GM23248 (cell line): ENCODE measurements around the gene DTNB. TPM values are rescaled to one million over a fixed set of nuclear protein-coding genes. Genes with fewer than 3 reads are reported as not detected.

Experiments used
- DNase-seq: peaks from one replicate; pipeline ENCODE4 v3.0.0-alpha.2; 2015
- H2AFZ ChIP-seq: fragments of 200-600 bp; sonication (generic); 2 replicates; pipeline ENCODE4 v1.6.1; 2016; ENCODE audit warnings: antibody characterized with exemption
- H3F3A ChIP-seq: fragments of 200-600 bp; sonication (generic); 2 replicates; pipeline ENCODE4 v1.6.1; 2016; ENCODE audit warnings: mild to moderate bottlenecking, antibody characterized with exemption, mixed run types; ENCODE audit not compliant: insufficient read depth
- H3K27ac ChIP-seq: fragments of 200-600 bp; sonication (generic); 2 replicates; pipeline ENCODE4 v1.5.1; 2016; ENCODE audit warnings: mild to moderate bottlenecking
- H3K27me3 ChIP-seq: fragments of 200-600 bp; sonication (generic); replicated peaks from 2 replicates; pipeline ENCODE4 v1.6.1; 2016; ENCODE audit warnings: mild to moderate bottlenecking; ENCODE audit not compliant: insufficient read depth
- H3K36me3 ChIP-seq: fragments of 200-600 bp; sonication (generic); 2 replicates; pipeline ENCODE4 v1.6.1; 2016; ENCODE audit warnings: low read depth, mild to moderate bottlenecking
- H3K4me1 ChIP-seq: fragments of 200-600 bp; sonication (generic); 2 replicates; pipeline ENCODE4 v1.6.1; 2016; ENCODE audit warnings: mild to moderate bottlenecking; ENCODE audit not compliant: insufficient read depth
- H3K4me2 ChIP-seq: fragments of 200-600 bp; sonication (generic); one replicate; pipeline ENCODE4 v1.6.1; 2016; ENCODE audit warnings: mild to moderate bottlenecking; ENCODE audit not compliant: unreplicated experiment
- H3K4me3 ChIP-seq: fragments of 200-600 bp; sonication (generic); 2 replicates; pipeline ENCODE4 v1.5.1; 2016; ENCODE audit warnings: mild to moderate bottlenecking
- H3K79me2 ChIP-seq: fragments of 200-600 bp; sonication (generic); 2 replicates; pipeline ENCODE4 v1.6.1; 2016; ENCODE audit warnings: mild to moderate bottlenecking; ENCODE audit not compliant: insufficient read depth
- H3K9ac ChIP-seq: fragments of 200-600 bp; sonication (generic); 2 replicates; pipeline ENCODE4 v1.6.1; 2016; ENCODE audit warnings: mild to moderate bottlenecking
- H3K9me2 ChIP-seq: fragments of 200-600 bp; sonication (generic); 2 replicates; pipeline ENCODE4 v1.6.1; 2016; ENCODE audit warnings: mixed run types, mild to moderate bottlenecking, moderate library complexity; ENCODE audit not compliant: insufficient read depth
- H3K9me3 ChIP-seq: fragments of 200-600 bp; sonication (generic); one replicate; pipeline ENCODE4 v1.6.1; 2017; ENCODE audit warnings: low read depth
- H4K20me1 ChIP-seq: fragments of 200-600 bp; sonication (generic); 2 replicates; pipeline ENCODE4 v1.6.0; 2016; ENCODE audit not compliant: insufficient read depth
- EZH2 ChIP-seq: fragments of 200-600 bp; sonication (generic); IDR thresholded peaks from 2 replicates; pipeline ENCODE4 v1.6.1; 2018; ENCODE audit warnings: antibody characterized with exemption, mild to moderate bottlenecking; ENCODE audit not compliant: insufficient read depth, poor library complexity, severe bottlenecking
- EZH2phosphoT487 ChIP-seq: fragments of 200-600 bp; sonication (generic); IDR thresholded peaks from 2 replicates; pipeline ENCODE4 v1.6.1; 2018; ENCODE audit warnings: antibody characterized with exemption, moderate library complexity, mild to moderate bottlenecking, low read depth; ENCODE audit not compliant: insufficient read depth
- WGBS, 2 experiments: methylation state at CpG; one replicate each; pipeline ENCODE4 v1.1.6; 2015 to 2017; ENCODE audit warnings: low lambda C conversion rate in 2 of 2, low coverage in 1 of 2; ENCODE audit errors: missing lambda C conversion rate in 2 of 2; 5-methylcytosine and 5-hydroxymethylcytosine counted together
- in situ Hi-C: fragments of 300-500 bp; cut with MboI; formaldehyde crosslinking; loops from 2 replicates; pipeline ENCODE4 v1.15.0; 2020
- polyA plus RNA-seq: library from polyadenylated mRNA; unstranded; fragments of >200 nt; fragmentation: Nextera tagmentation; extraction: Ambion mirVana; gene quantifications from 2 replicates; pipeline ENCODE4 v1.2.1, GENCODE V29; 2016
- total RNA-seq: library from RNA; depleted of rRNA; stranded (reverse); fragments of >200 nt; shearing (Covaris generic); gene quantifications from 2 replicates; pipeline ENCODE4 v1.2.3, GENCODE V29; 2014

The DTNB gene
- total and polyA plus RNA-seq, 2 experiments from 2014 or later = 1.1 to 4.0 TPM

DNA sequence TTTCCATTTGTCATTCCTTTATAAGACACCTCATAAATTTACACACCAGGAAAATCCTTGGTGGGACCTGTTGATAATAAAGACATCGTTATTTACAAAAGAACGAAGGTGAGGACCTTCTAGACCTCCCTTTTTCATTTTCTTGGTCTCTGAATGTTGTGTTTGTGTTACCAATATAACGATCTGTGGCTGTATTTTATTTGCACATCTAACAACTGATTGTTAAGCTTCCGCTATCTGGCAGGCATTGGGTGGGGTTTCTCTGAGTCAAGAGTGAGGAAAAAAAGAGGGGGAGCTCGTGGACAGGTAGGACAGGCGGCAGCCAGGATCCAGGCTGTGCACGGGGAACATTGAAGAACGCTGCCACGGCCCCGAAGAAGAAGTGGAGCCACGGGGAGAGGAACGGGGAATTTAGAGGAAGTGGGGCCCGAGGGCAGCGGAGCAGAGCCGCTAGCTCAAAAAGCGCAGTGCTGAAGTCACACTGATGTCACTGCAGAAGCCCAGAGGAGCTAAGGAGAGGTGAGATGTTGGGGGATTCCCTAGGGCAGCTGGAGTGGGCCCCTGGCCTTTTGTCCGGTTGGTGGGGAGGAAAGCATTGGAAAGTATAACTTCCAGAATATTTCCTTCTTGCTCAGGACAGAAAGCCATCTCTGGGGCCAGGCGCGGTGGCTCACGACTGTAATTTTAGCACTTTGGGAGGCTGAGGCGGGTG lies 310.8 kb downstream of the DTNB start:
- peak overlapping the region; percentile 83 for H3K4me2 ChIP-seq
- H3K9me2 ChIP-seq = no peaks in the 10 kb centered on the region
- no peaks in the 10 kb centered on the region for H3F3A ChIP-seq
- DNase-seq = peak; percentile 21
- H3K27ac ChIP-seq = no peak overlapping the region
- H3K9ac ChIP-seq = peak overlapping the region; percentile 56
- H3K27me3 ChIP-seq = no peaks in the 10 kb centered on the region
- H3K79me2 ChIP-seq = no peaks in the 10 kb centered on the region
- 42 to 43% methylated on average over 21 of the region's 21 CpGs for WGBS, 2 experiments
- H3K4me1 ChIP-seq = no peaks in the 10 kb centered on the region; the same call in 1 of the 2 replicates
- no peaks in the 10 kb centered on the region for H4K20me1 ChIP-seq
- in situ Hi-C loops = no loop called here
- TF ChIP-seq EZH2phosphoT487 (no peak), EZH2 (no peak)
- H3K9me3 ChIP-seq = no peaks in the 10 kb centered on the region
- peak overlapping the region; percentile 72 for H3K4me3 ChIP-seq
- peak overlapping the region; percentile 91 for H2AFZ ChIP-seq
- no peaks in the 10 kb centered on the region for H3K36me3 ChIP-seq

GRCh38 chr2:25362049-25362433 lies 311.3 kb downstream of the DTNB start:
- peak overlapping the region; percentile 72 for H3K4me3 ChIP-seq
- H3K4me1 ChIP-seq = no peaks in the 10 kb centered on the region; the same call in 1 of the 2 replicates
- WGBS, 2 experiments = 1% methylated on average over 16 of the region's 16 CpGs
- H3K79me2 ChIP-seq = no peaks in the 10 kb centered on the region
- H3K27me3 ChIP-seq = no peaks in the 10 kb centered on the region
- DNase-seq = peak; percentile 88
- H4K20me1 ChIP-seq = no peaks in the 10 kb centered on the region
- no peak overlapping the region for H3K27ac ChIP-seq
- TF ChIP-seq EZH2 = no peak
- no peak for TF ChIP-seq EZH2phosphoT487
- in situ Hi-C loops = no loop called here
- H3K4me2 ChIP-seq = peak overlapping the region; percentile 83
- peak overlapping the region; percentile 56 for H3K9ac ChIP-seq
- H3K9me3 ChIP-seq = no peaks in the 10 kb centered on the region
- H2AFZ ChIP-seq = peak overlapping the region; percentile 91
- no peaks in the 10 kb centered on the region for H3K9me2 ChIP-seq
- H3F3A ChIP-seq = no peaks in the 10 kb centered on the region
- no peaks in the 10 kb centered on the region for H3K36me3 ChIP-seq

- Histone ChIP-seq H3K27me3 (no peaks in the 10 kb centered on the region), H3K4me2 (peak overlapping the region; percentile 83), H3K4me3 (peak overlapping the region; percentile 72), H3K27ac (no peak overlapping the region), H4K20me1 (no peaks in the 10 kb centered on the region), H2AFZ (peak overlapping the region; percentile 91), H3K9me2 (no peaks in the 10 kb centered on the region), H3K9me3 (no peaks in the 10 kb centered on the region), H3K36me3 (no peaks in the 10 kb centered on the region), H3K9ac (no peak overlapping the region), H3K4me1 (no peaks in the 10 kb centered on the region; the same call in 1 of the 2 replicates), H3F3A (no peaks in the 10 kb centered on the region), H3K79me2 (no peaks in the 10 kb centered on the region)
- no peak for DNase-seq
- 44 to 53% methylated on average over 30 to 33 of the region's 34 CpGs for WGBS, 2 experiments
- no peak for TF ChIP-seq EZH2
- no peak for TF ChIP-seq EZH2phosphoT487
- in situ Hi-C loops = no loop called here
Measured at GRCh38 chr2:25361261-25362048, 311.9 kb downstream of the DTNB start.

DNA sequence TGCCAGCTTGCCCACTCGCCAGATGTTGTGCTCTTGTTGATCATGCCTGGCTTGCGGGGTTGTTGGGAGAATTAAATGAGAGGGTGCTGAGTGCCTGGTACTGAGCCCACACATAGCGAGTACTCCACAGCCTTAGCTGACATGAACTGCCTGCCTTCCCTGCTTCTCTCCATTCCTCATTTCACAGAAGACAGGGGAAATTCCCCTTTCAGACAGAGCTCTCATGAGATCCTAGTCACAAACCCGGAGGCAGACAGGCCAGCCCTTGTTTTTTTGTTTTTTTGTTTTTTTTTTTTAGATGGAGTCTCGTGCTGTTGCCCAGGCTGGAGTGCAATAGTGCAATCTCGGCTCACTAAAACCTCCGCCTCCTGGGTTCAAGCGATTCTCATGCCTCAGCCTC lies 314.5 kb downstream of the DTNB start:
- Histone ChIP-seq H2AFZ (no peak overlapping the region), H3K4me2 (no peak overlapping the region), H3K36me3 (no peaks in the 10 kb centered on the region), H4K20me1 (no peaks in the 10 kb centered on the region), H3K9ac (no peak overlapping the region), H3K4me1 (no peaks in the 10 kb centered on the region; the same call in 1 of the 2 replicates), H3K9me2 (no peaks in the 10 kb centered on the region), H3K27ac (no peak overlapping the region), H3K27me3 (no peaks in the 10 kb centered on the region), H3K9me3 (no peaks in the 10 kb centered on the region), H3K79me2 (no peaks in the 10 kb centered on the region), H3F3A (no peaks in the 10 kb centered on the region), H3K4me3 (no peak overlapping the region)
- in situ Hi-C loops = no loop called here
- TF ChIP-seq EZH2 (no peak), EZH2phosphoT487 (no peak)
- WGBS, 2 experiments = 63 to 69% methylated on average over 8 of the region's 8 CpGs
- DNase-seq = no peak
